Measurements from ENCODE around the gene NHP2. TPM values are rescaled to one million over a fixed set of nuclear protein-coding genes. Genes with fewer than 3 reads are reported as not detected.
A peak's percentile ranks its signal among the peaks of the same experiment; 100 is the strongest.

Gene NHP2
- total and polyA plus RNA-seq, 4 donors = 64.7 to 199 (median 132) TPM

DNA sequence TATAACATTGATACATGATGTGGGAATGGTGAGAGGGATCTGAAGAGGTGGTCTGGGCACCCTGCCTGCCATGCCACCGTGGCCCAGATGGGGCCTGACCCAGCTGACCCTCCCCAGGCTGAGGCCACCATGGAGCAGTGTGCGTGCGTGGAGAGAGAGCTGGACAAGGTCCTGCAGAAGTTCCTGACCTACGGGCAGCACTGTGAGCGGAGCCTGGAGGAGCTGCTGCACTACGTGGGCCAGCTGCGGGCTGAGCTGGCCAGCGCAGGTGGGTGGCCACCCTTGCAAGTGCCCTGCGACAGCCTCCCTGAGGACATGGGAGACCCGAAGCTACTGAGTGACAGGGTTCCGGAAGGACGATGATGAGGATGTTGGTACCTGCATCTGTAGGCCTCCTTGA lies 15.7 kb downstream of the NHP2 start:
- DNase-seq (no peak), ATAC-seq (ENCODE audit: insufficient read depth, low FRiP score) (no peak)
- peaks cover 10 to 28% (median 19%) of the 10 kb centered on the region in 4 donors for H3K36me3 ChIP-seq (ENCODE audit: control insufficient read depth in 4 of 4, insufficient read depth in 4 of 4, low read length in 4 of 4)
- no peak overlapping the region for H3K4me3 ChIP-seq
- H3K27ac ChIP-seq (ENCODE audit: low read depth in 1 of 2, low read length in 1 of 2) = no peak overlapping the region
- no peaks in the 10 kb centered on the region for H3K9me3 ChIP-seq (ENCODE audit: control insufficient read depth in 4 of 4, insufficient read depth in 3 of 4, low read length in 3 of 4)
- no peak overlapping the region for H3K9ac ChIP-seq (ENCODE audit: insufficient read depth in 1 of 2, low read length in 2 of 2)
- TF ChIP-seq, protein P1, sequence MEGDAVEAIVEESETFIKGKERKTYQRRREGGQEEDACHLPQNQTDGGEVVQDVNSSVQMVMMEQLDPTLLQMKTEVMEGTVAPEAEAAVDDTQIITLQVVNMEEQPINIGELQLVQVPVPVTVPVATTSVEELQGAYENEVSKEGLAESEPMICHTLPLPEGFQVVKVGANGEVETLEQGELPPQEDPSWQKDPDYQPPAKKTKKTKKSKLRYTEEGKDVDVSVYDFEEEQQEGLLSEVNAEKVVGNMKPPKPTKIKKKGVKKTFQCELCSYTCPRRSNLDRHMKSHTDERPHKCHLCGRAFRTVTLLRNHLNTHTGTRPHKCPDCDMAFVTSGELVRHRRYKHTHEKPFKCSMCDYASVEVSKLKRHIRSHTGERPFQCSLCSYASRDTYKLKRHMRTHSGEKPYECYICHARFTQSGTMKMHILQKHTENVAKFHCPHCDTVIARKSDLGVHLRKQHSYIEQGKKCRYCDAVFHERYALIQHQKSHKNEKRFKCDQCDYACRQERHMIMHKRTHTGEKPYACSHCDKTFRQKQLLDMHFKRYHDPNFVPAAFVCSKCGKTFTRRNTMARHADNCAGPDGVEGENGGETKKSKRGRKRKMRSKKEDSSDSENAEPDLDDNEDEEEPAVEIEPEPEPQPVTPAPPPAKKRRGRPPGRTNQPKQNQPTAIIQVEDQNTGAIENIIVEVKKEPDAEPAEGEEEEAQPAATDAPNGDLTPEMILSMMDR (IDR thresholded peaks at IDR 0.05; ENCODE audit: control extremely low read depth, extremely low read depth) = no peak
- WGBS, 2 donors = 92 to 94% methylated on average over 12 of the region's 12 CpGs
- peaks cover 0 to under 1% (median 0%) of the 10 kb centered on the region in 5 donors for H3K4me1 ChIP-seq (ENCODE audit: control insufficient read depth in 5 of 5, insufficient read depth in 5 of 5, low read length in 5 of 5)
- no peaks in the 10 kb centered on the region for H3K27me3 ChIP-seq (ENCODE audit: control insufficient read depth in 3 of 3, insufficient read depth in 3 of 3, low read length in 2 of 3)

DNA sequence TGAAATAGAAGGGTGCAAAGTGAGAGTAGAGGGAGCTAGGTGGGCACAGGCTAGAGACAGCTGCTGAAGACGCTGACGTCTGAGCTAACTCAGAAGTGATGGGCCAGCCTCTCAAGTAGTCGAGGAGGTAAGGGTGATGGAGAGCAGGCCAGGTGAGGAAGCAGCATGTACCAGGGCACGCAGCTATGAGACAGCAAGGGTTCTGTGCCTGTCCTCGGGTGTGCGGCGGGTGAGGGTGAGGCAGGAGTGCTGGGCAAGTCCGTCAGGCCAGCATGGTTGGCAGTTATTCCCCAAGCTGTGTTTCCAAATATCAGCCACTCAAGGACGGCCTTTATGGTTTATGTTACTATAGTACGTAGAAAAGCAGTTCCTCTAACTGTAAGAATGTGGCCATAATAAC lies 16.7 kb downstream of the NHP2 start:
- ATAC-seq (ENCODE audit: insufficient read depth, low FRiP score) = no peak
- TF ChIP-seq, protein P1 (IDR thresholded peaks at IDR 0.05; ENCODE audit: control extremely low read depth, extremely low read depth) = no peak
- no peak overlapping the region for H3K4me3 ChIP-seq
- 87 to 90% methylated on average over 10 of the region's 10 CpGs for WGBS, 2 donors
- H3K36me3 ChIP-seq (ENCODE audit: control insufficient read depth in 4 of 4, insufficient read depth in 4 of 4, low read length in 4 of 4) = peaks cover 4 to 20% (median 13%) of the 10 kb centered on the region in 4 donors
- H3K27me3 ChIP-seq (ENCODE audit: control insufficient read depth in 3 of 3, insufficient read depth in 3 of 3, low read length in 2 of 3) = no peaks in the 10 kb centered on the region
- no peak overlapping the region for H3K27ac ChIP-seq (ENCODE audit: low read depth in 1 of 2, low read length in 1 of 2)
- no peaks in the 10 kb centered on the region for H3K4me1 ChIP-seq (ENCODE audit: control insufficient read depth in 5 of 5, insufficient read depth in 5 of 5, low read length in 5 of 5)
- DNase-seq = no peak
- no peak overlapping the region for H3K9ac ChIP-seq (ENCODE audit: insufficient read depth in 1 of 2, low read length in 2 of 2)
- H3K9me3 ChIP-seq (ENCODE audit: control insufficient read depth in 4 of 4, insufficient read depth in 3 of 4, low read length in 3 of 4) = no peaks in the 10 kb centered on the region

DNA sequence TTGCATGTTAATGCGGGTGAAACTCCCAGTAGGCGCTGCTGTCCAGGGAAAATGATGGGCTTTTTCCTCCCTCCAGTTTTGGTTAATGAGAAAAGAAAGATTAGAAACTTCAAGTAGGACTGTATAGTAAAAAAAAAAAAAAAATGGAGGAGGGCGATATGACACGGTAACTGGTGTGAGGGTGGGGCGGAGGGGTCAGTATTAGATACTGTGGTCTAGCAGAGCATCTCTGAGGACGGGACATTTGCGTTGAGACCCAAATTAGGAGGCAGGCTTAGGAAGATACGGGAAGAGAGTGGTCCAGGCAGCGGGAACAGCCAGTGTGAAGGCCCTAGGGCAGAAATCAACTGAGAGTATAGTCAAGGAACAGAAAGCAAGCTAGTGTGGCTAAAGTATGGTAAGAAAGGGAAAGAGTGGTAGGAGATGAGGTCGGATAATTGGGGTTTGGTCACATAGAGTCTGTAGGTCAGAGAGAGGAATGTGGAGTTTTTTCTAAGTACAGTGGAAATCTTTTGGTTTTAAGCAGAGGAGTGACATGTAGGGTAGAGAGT lies 22.2 kb downstream of the NHP2 start:
- no peaks in the 10 kb centered on the region for H3K27me3 ChIP-seq (ENCODE audit: control insufficient read depth in 3 of 3, insufficient read depth in 3 of 3, low read length in 2 of 3)
- peak overlapping the region; percentile 96 for H3K4me3 ChIP-seq
- H3K27ac ChIP-seq (ENCODE audit: low read depth in 1 of 2, low read length in 1 of 2) = peak overlapping the region; percentile 94 to 96
- peaks cover 0 to 6% (median 5%) of the 10 kb centered on the region in 5 donors for H3K4me1 ChIP-seq (ENCODE audit: control insufficient read depth in 5 of 5, insufficient read depth in 5 of 5, low read length in 5 of 5)
- WGBS, 2 donors = 28 to 43% methylated on average over 10 of the region's 10 CpGs
- ATAC-seq (ENCODE audit: insufficient read depth, low FRiP score) (no peak), DNase-seq (no peak)
- no peaks in the 10 kb centered on the region for H3K9me3 ChIP-seq (ENCODE audit: control insufficient read depth in 4 of 4, insufficient read depth in 3 of 4, low read length in 3 of 4)
- TF ChIP-seq, protein P1 (IDR thresholded peaks at IDR 0.05; ENCODE audit: control extremely low read depth, extremely low read depth) = no peak
- peak overlapping the region; percentile 47 to 55 for H3K9ac ChIP-seq (ENCODE audit: insufficient read depth in 1 of 2, low read length in 2 of 2)
- peaks cover 4 to 10% (median 6%) of the 10 kb centered on the region in 4 donors for H3K36me3 ChIP-seq (ENCODE audit: control insufficient read depth in 4 of 4, insufficient read depth in 4 of 4, low read length in 4 of 4)
